Fibroblast of peridontal ligament (primary cell): ENCODE measurements around the gene CREBRF.
"Not testable (repeated sequence)": the region's sequence is repeated elsewhere in the genome, so short reads cannot be mapped to it uniquely, and the experiment has no call there.

ENCODE experiments used
- DNase-seq: peaks from one replicate; pipeline ENCODE4 v3.0.0-alpha.2; 2010; ENCODE audit errors: extremely low read depth

Gene CREBRF

DNA sequence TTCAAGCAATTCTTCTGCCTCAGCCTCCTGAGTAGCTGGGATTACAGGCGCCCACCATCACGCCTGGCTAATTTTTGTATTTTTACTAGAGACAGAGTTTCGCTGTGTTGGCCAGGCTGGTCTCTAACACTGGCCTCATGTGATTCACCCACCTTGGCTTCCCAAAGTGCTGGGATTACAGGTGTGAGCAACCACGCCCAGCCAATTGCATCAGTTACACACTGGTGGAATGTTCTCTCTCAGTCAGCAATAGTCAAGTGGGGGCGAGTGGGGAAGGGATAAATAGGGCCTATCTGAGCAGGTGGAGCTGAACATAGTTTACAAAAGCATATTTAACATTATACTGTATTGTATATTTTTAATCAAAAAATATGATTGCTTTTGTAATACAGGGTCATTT is 98.5 kb downstream of the CREBRF start:
- not testable (repeated sequence) for DNase-seq

DNA sequence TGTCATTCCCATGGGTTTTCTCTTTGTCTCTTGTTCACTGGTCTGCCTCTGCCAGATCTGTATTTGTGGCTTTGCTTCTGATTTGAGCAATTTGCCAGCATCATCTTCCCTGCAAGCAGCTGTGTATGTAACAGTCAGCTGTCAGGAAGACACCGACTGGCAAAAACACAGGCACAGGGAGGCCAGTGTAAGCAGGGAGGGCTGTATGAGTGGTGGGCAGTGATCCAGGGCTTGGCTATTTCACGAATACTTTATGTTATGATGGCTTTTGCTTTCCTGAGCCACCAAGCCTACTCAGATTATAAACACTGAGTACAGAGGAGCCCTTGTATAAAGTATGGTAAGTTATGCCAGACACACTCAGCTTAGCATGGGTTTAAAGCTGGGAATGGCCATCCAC is 99.8 kb downstream of the CREBRF start:
- peak; percentile 12 for DNase-seq

DNA sequence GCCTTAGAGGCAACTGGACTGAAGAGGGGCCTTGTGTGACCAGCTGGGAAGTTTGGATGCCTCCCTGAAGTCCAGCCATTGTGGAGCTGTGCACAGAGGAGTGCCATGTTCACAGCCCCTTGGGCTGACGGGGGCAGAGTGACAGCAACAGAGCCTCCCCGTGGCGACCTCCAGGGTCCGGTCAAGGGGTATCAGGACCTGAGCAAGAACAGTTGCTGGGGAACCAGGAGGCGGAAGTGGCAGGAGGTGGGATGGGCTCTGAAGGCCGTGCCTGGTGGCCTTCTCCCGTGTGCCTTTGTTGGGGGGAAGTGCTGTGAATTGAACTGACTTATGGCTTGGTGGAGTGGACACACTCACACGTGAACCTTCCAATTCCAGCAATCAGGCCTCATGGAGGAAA is 102.2 kb downstream of the CREBRF start:
- no peak for DNase-seq

DNA sequence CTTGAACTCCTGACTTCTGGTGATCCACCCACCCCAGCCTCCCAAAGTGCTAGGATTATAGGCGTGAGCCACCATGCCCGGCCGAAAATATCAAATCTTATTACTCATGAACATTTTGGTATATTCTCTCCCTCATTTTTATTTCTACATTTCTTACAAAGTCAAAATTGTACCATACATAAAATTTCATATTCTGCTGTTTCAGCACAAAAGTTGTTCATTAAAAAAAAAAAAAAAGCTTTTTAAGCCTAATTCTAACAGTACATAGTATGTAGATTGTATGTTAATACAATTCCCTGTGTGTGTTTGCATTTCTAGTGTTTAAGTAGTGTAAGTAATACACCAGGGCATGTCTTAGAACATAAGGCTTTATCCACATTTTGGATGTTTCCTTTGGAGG is 103.1 kb downstream of the CREBRF start:
- no peak for DNase-seq

DNA sequence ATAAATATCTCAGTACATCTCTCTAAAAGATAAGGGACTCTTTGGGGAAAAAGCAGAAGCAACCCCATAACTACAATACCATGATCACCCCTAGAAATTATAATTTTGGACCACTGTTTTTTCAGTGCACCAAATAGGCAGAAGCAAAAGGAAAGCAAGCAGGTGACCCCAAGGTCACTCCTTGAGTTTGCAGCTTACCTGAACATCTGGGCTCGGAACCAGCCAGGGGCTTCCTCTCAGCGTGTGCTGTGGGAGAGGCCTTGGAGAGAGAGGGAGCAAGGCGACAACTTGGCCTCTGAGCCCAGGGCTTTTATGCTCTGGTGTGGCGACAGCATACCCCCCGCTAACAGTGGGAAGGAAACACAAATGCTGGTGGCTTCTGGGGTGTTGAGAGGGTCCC is 105.0 kb downstream of the CREBRF start:
- DNase-seq: no peak

DNA sequence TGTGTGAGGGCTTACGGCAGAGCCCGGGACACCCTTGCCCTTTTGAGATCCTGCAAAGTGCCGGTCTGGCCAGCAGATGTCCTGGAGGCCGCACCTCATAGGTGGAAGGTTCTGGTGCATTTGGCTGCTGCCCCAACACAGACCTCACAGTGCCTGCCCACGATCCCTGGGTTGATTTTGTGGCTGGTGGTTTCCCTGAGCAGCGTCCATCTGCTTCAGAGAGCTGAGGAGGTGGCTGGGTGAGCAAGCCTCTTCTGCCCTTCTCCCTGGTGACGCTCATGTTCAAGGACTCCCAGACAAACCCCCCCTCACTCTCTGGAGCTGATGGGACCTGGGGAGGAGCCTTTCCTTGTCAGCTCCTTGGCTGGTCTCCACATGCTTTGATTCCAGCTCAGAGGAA is 107.1 kb downstream of the CREBRF start:
- no peak for DNase-seq

DNA sequence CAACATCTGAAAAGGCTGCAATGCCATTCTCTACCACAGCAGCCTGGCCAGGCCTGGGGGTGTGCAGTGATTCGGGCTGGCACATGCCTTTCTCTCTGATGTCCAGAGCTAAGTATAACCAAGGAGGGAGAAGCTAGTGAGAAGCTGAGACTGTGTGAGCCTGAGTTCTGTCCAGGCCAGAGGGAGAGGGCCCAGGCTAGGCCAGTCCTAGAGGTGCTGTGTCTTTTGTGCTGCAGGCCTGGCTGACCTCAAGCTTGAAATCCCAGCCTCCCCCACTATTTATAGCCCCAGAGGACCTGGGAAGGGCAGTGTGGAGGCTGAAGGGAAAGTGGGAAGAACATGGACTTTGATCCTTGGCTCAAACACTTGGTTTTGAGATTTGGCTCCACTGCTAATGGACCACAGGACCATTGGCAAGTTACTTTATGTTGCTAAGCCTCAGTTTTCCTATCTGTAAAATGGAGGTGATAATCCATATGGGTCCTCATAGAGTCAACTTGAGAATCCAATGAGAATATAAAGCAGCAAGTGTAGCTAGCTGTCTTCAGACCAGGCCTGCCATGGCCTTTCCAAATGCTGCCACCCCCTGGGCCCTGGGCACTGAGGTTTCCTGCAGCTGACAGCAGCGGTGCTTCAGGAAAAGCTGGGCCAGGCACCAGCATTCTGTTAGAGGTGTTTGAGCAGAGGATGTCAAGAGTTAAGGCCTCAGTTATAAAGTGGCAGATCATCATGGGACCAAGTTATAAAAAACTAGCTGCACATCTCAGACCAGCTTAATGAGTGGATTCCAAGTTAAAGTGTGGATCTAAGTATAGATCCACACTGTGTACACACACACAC is 109.2 kb downstream of the CREBRF start:
- DNase-seq: no peak

DNA sequence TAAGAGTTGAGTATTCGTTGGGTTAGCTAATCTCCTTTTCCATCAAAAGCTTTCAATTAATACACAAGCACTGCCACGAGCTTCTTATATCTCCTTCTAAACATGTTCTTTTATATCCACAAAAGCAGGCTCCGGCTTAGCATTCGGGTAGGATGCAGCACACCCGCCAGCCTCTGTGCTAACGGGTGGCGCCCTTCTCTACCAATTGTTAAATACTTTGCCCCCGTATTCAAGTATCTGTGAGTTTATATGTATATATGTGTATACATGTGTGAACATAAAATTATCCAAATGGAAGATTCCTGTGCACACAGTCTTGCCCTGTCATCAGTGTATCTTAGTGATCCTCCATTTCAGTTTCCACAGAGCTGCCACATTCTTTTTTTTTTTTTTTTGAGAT is 116.0 kb downstream of the CREBRF start:
- no peak for DNase-seq

DNA sequence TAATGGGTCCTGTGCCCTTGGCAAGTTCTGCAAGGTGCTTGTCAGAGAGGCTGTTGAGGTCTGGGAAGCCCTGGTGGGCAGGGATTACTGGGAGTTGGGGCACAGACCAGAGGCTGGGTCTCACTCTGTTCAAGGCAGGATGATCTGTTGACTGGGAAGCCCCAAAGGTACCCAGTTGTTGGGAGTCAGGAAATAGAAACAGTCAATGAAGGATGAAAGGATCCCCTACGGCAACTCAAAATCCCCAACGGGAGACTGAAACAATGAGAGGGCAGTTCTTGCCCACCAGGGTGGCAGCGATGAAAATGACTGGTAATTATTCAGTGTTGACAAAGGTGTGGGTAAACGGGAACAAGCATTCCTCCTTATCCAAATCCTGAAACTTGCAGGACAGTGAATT is 119.4 kb downstream of the CREBRF start:
- no peak for DNase-seq

DNA sequence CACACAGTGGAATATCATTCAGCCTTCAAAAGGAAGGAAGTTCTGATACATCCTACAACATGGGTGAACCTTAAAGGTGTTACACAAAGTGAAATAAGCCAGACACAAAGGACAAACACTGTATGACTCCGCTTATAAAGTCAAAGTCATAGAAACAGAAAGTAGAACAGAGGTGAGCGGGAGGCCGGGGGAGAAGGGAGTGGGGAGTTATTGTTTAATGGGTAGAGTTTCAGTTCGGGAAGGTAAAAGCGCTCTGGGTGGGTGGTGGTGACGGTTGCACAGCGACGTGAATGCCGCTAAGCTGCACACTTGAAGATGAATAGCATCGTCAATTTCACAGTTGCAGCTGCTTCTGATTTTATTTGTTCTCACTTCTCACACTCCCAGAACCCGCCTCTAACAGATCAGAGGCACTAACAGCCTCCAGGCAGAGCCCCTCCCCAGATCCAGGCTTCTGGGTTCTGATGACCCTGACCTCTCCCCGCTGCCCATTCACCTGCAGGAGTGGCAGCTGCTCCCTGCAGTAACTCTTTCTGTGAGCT is 122.3 kb downstream of the CREBRF start:
- DNase-seq: no peak

DNA sequence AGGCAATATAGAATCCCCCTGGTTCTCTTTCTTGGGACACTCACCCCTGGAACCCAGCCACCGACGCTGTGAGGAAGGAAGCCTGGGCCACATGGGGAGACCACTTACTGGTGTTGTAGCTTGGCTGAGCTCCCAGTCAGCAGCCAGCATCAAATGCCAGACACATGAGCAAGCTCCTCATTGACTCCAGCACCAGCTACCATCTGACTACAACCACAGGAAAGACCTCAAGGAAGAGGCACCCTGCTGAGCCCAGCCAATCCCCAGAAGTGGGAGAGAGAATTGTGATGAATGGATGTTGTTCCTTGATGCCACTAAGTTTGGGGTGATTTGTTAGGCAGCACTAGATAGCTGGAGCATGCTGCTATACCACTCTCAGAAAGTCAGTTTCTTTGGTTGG is 124.2 kb downstream of the CREBRF start:
- no peak for DNase-seq

DNA sequence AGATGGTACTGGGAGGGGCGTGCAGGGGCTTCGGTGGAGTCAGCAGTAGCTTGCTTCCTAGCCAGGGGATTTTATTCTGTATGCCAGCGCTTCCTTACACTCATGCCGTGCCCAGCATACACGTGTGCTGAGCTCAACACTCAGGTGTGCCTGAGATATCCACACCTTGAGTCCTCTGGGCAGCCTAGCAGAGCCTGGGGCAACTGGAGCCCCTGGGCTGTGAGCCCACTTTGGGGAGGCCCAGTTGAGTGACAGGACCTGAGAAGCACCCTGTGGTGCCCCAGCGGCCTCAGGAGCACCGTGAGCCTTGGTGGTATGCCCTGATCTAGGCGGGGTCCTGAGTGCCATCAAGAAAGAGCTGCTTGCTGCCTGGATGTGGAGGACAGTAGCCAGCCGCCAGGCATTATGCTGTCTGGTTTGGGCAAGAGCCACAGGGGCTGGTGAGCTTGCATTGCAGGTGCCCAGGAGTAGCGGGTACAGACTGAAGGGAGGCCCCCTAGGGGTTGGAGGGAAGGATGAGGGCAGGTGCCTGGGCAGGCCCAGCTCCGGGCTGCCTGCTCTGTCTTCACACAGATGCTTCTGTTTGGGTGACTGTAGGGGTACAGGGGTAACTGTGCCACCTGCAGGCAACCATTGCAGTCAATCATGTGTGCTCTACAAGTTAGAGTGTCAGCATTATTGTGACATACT is 131.0 kb downstream of the CREBRF start:
- DNase-seq: no peak

DNA sequence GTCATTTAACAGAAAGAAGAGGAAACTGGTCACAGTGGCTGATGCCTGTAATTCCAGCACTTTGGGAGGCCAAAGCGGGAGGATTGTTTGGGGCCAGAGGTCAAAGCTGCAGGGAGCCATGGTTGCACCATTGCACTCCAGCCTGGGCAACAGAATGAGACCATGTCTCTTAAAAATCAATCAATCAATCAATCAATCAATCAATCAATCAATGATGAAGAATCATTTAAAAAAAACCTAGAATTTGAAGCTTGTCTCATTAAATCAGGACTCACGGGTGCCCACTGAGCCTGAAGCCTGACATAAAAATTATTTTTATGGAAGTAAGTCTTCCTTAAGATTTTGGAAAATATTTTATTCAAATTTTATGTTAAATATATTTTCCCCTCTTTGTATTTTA is 132.1 kb downstream of the CREBRF start:
- no peak for DNase-seq
